Adipose tissue (tissue), 3 donors: Measurements from ENCODE around the gene WNK2. TPM values are rescaled to one million over a fixed set of nuclear protein-coding genes. Genes with fewer than 3 reads are reported as not detected.

Source experiments
- H3K27ac ChIP-seq: one replicate; pipeline ENCODE4 v1.5.1; 2013; ENCODE audit warnings: low read depth, low read length
- WGBS, 3 donors: extraction: QIAGEN DNeasy Blood & Tissue Kit; methylation state at CpG; one replicate each; pipeline ENCODE4 v1.1.7; 2013; 5-methylcytosine and 5-hydroxymethylcytosine counted together
- polyA plus RNA-seq, 3 donors: library from polyadenylated mRNA; stranded (reverse); fragments of 200-250 nt; gene quantifications; one replicate each; pipeline ENCODE4 v1.2.3, GENCODE V29; 2013
- donor health status: healthy with polysubstance abuse.
- donor health status: Bipolar disorder and iron deficiency.
- donor health status: healthy.

WNK2 gene
- polyA plus RNA-seq, 3 donors: 1.3 to 22.2 (median 1.3) TPM

- H3K27ac ChIP-seq: no peak overlapping the region
- 79 to 94% (median 85%) methylated on average over 11 of the region's 11 CpGs for WGBS, 3 donors
These were observed 27.4 kb upstream of the WNK2 start for GRCh38 chr9:93156475-93157008.

- no peak overlapping the region for H3K27ac ChIP-seq
- WGBS, 3 donors: 16 to 20% (median 16%) methylated on average over 19 of the region's 19 CpGs
These were observed 24.1 kb upstream of the WNK2 start for GRCh38 chr9:93159601-93160471.

GRCh38 chr9:93161786-93162562 lies 22.0 kb upstream of the WNK2 start:
- WGBS, 3 donors: 69 to 75% (median 74%) methylated on average over 11 of the region's 11 CpGs
- H3K27ac ChIP-seq: no peak overlapping the region

GRCh38 chr9:93164085-93164484 lies 19.9 kb upstream of the WNK2 start:
- 82 to 99% (median 88%) methylated on average over 12 to 13 of the region's 13 CpGs for WGBS, 3 donors
- no peak overlapping the region for H3K27ac ChIP-seq

GRCh38 chr9:93166699-93167098 lies 17.2 kb upstream of the WNK2 start:
- 54 to 85% (median 83%) methylated on average over 7 of the region's 7 CpGs for WGBS, 3 donors
- no peak overlapping the region for H3K27ac ChIP-seq

GRCh38 chr9:93167185-93167584 lies 16.8 kb upstream of the WNK2 start:
- 90 to 97% (median 91%) methylated on average over 6 of the region's 6 CpGs for WGBS, 3 donors
- no peak overlapping the region for H3K27ac ChIP-seq

GRCh38 chr9:93167838-93168237 lies 16.1 kb upstream of the WNK2 start:
- 63 to 76% (median 67%) methylated on average over 4 of the region's 4 CpGs for WGBS, 3 donors
- H3K27ac ChIP-seq: no peak overlapping the region

- WGBS, 3 donors: 31 to 89% (median 77%) methylated on average over 5 of the region's 5 CpGs
- no peak overlapping the region for H3K27ac ChIP-seq
These were observed 15.4 kb upstream of the WNK2 start for GRCh38 chr9:93168581-93168980.

- H3K27ac ChIP-seq: no peak overlapping the region
These were observed 14.5 kb upstream of the WNK2 start for GRCh38 chr9:93169444-93169843.

GRCh38 chr9:93170571-93170970 lies 13.4 kb upstream of the WNK2 start:
- 87 to 93% (median 91%) methylated on average over 8 of the region's 8 CpGs for WGBS, 3 donors
- no peak overlapping the region for H3K27ac ChIP-seq

More at GRCh38 chr9:93169444-93169843, 14.5 kb upstream of the WNK2 start:
- WGBS, 3 donors: 94 to 96% (median 95%) methylated on average over 1 of the region's 1 CpG

- 89 to 92% (median 92%) methylated on average over 8 of the region's 8 CpGs for WGBS, 3 donors
- H3K27ac ChIP-seq: no peak overlapping the region
These were observed 12.5 kb upstream of the WNK2 start for GRCh38 chr9:93171261-93171990.

- no peak overlapping the region for H3K27ac ChIP-seq
- WGBS, 3 donors: 79 to 87% (median 83%) methylated on average over 20 of the region's 20 CpGs
These were observed 11.1 kb upstream of the WNK2 start for GRCh38 chr9:93172666-93173364.

- WGBS, 3 donors: 53 to 71% (median 66%) methylated on average over 12 of the region's 12 CpGs
- no peak overlapping the region for H3K27ac ChIP-seq
These were observed 10.4 kb upstream of the WNK2 start for GRCh38 chr9:93173365-93174051.

- 83 to 88% (median 86%) methylated on average over 3 of the region's 3 CpGs for WGBS, 3 donors
- H3K27ac ChIP-seq: no peak overlapping the region
These were observed 9.0 kb upstream of the WNK2 start for GRCh38 chr9:93174976-93175375.

GRCh38 chr9:93177676-93178075 lies 6.3 kb upstream of the WNK2 start:
- 69 to 90% (median 84%) methylated on average over 6 of the region's 6 CpGs for WGBS, 3 donors
- H3K27ac ChIP-seq: no peak overlapping the region

- H3K27ac ChIP-seq: no peak overlapping the region
- WGBS, 3 donors: 88 to 92% (median 88%) methylated on average over 22 of the region's 22 CpGs
These were observed 4.8 kb upstream of the WNK2 start for GRCh38 chr9:93178851-93179786.
